SU-DHL-6 (cell line): ENCODE data around the gene PDE4D.

ENCODE experiments used
- H2AFZ ChIP-seq: fragments of 200-600 bp; sonication (generic); 2 replicates; pipeline ENCODE4 v1.6.1; 2014; ENCODE audit warnings: low read depth, mild to moderate bottlenecking, moderate library complexity, mixed read lengths, antibody characterized with exemption, low read length; ENCODE audit not compliant: severe bottlenecking
- H3F3A ChIP-seq: fragments of 200-600 bp; shearing (Covaris generic); 2 replicates; pipeline ENCODE4 v1.6.0; 2016; ENCODE audit warnings: antibody characterized with exemption, mild to moderate bottlenecking; ENCODE audit not compliant: insufficient read depth
- H3K27ac ChIP-seq: fragments of 200-600 bp; sonication (generic); 2 replicates; pipeline ENCODE4 v1.5.1; 2016; ENCODE audit warnings: low read depth, mild to moderate bottlenecking, low read length, moderate library complexity, mixed read lengths
- H3K27me3 ChIP-seq: fragments of 200-600 bp; sonication (generic), shearing (Covaris generic); 2 replicates; pipeline ENCODE4 v1.6.0; 2014; ENCODE audit warnings: mild to moderate bottlenecking, low read length
- H3K36me3 ChIP-seq: fragments of 200-600 bp; sonication (generic); 2 replicates; pipeline ENCODE4 v1.6.1; 2014; ENCODE audit warnings: mild to moderate bottlenecking, low read length, mixed read lengths
- H3K4me2 ChIP-seq: fragments of 300-600, 200-600 bp; shearing (Covaris generic), sonication (generic); 2 replicates; pipeline ENCODE4 v1.6.0; 2014; ENCODE audit warnings: low read length, low read depth, mild to moderate bottlenecking; ENCODE audit not compliant: poor library complexity, severe bottlenecking
- H3K4me3 ChIP-seq: fragments of 200-600 bp; sonication (generic); 2 replicates; pipeline ENCODE4 v1.5.1; 2014; ENCODE audit warnings: antibody characterized with exemption, low read length, mild to moderate bottlenecking, mixed read lengths; ENCODE audit not compliant: insufficient read depth, poor library complexity, severe bottlenecking
- H3K79me2 ChIP-seq: fragments of 200-600 bp; sonication (generic); 2 replicates; pipeline ENCODE4 v1.6.1; 2014; ENCODE audit warnings: mild to moderate bottlenecking, low read length, moderate library complexity; ENCODE audit not compliant: insufficient read depth
- H3K9ac ChIP-seq: fragments of 200-600 bp; sonication (generic); 2 replicates; pipeline ENCODE4 v1.7.0; 2014; ENCODE audit warnings: mild to moderate bottlenecking, low read length
- H3K9me2 ChIP-seq: fragments of 200-600 bp; sonication (generic); replicated peaks from 2 replicates; pipeline ENCODE4 v1.6.1; 2014; ENCODE audit warnings: low read length; ENCODE audit not compliant: insufficient read depth
- H3K9me3 ChIP-seq: fragments of 200-600 bp; sonication (generic); 2 replicates; pipeline ENCODE4 v1.6.1; 2014; ENCODE audit warnings: low read length, mixed read lengths; ENCODE audit not compliant: insufficient read depth
- H4K20me1 ChIP-seq: fragments of 200-600 bp; sonication (generic); 2 replicates; pipeline ENCODE4 v1.6.1; 2014; ENCODE audit warnings: low read depth, mild to moderate bottlenecking, antibody characterized with exemption, low read length, moderate library complexity, mixed read lengths
- EZH2phosphoT487 ChIP-seq: fragments of 200-600 bp; sonication (generic), shearing (Covaris generic); conservative IDR thresholded peaks from 2 replicates; pipeline ENCODE4 v1.6.1; 2018; ENCODE audit warnings: mild to moderate bottlenecking, antibody characterized with exemption, low read length, moderate library complexity, mixed read lengths
- TF ChIP-seq, protein P1 (sequence below): fragments of 200-600 bp; sonication (generic); IDR thresholded peaks from one replicate; pipeline ENCODE4 v1.5.1; 2017; ENCODE audit warnings: antibody characterized with exemption, mild to moderate bottlenecking, low read length, moderate library complexity; ENCODE audit not compliant: insufficient read depth, poor library complexity, severe bottlenecking

PDE4D gene

GRCh38 chr5:59119480-59119879 lies 774.0 kb downstream of the PDE4D start:
- no peak overlapping the region for H3K4me2 ChIP-seq
- H3K27ac ChIP-seq, result no peak overlapping the region
- no peak for TF ChIP-seq EZH2phosphoT487
- TF ChIP-seq, protein P1, sequence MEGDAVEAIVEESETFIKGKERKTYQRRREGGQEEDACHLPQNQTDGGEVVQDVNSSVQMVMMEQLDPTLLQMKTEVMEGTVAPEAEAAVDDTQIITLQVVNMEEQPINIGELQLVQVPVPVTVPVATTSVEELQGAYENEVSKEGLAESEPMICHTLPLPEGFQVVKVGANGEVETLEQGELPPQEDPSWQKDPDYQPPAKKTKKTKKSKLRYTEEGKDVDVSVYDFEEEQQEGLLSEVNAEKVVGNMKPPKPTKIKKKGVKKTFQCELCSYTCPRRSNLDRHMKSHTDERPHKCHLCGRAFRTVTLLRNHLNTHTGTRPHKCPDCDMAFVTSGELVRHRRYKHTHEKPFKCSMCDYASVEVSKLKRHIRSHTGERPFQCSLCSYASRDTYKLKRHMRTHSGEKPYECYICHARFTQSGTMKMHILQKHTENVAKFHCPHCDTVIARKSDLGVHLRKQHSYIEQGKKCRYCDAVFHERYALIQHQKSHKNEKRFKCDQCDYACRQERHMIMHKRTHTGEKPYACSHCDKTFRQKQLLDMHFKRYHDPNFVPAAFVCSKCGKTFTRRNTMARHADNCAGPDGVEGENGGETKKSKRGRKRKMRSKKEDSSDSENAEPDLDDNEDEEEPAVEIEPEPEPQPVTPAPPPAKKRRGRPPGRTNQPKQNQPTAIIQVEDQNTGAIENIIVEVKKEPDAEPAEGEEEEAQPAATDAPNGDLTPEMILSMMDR, result no peak
- H3K9me3 ChIP-seq, result no peaks in the 10 kb centered on the region
- no peaks in the 10 kb centered on the region for H3K27me3 ChIP-seq
- H3F3A ChIP-seq, result no peaks in the 10 kb centered on the region
- no peak overlapping the region for H3K9ac ChIP-seq
- no peaks in the 10 kb centered on the region for H4K20me1 ChIP-seq
- H3K4me3 ChIP-seq, result no peak overlapping the region
- H3K79me2 ChIP-seq, result no peaks in the 10 kb centered on the region
- H3K9me2 ChIP-seq, result no peaks in the 10 kb centered on the region
- no peaks in the 10 kb centered on the region for H3K36me3 ChIP-seq
- H2AFZ ChIP-seq, result no peak overlapping the region

DNA sequence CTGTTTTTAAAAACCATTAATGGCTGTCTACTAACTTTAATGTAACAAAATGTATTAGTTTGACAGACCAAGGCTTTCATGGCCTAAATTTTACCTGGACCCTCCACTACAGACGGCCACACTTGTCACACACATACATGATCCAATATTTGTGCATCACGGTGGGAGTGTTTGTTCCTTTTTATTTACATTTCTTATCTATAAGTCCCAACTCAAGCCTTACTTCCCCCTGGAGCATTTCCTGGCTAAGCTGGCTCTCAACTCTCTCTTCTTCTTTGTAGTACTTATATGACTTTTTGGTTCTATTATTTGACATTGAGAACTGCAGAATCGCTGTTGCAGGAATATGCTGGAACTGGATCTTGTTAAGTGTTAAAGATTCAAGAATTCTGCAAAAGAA lies 776.2 kb downstream of the PDE4D start:
- Histone ChIP-seq H3K79me2 (no peaks in the 10 kb centered on the region), H3K9ac (no peak overlapping the region), H3K27ac (no peak overlapping the region), H3K4me3 (no peak overlapping the region), H3K9me3 (no peaks in the 10 kb centered on the region), H4K20me1 (no peaks in the 10 kb centered on the region), H3K27me3 (no peaks in the 10 kb centered on the region), H3F3A (no peaks in the 10 kb centered on the region), H3K36me3 (no peaks in the 10 kb centered on the region), H3K4me2 (no peak overlapping the region), H2AFZ (no peak overlapping the region), H3K9me2 (no peaks in the 10 kb centered on the region)
- TF ChIP-seq, protein P1, result no peak
- no peak for TF ChIP-seq EZH2phosphoT487

- TF ChIP-seq EZH2phosphoT487, result no peak
- TF ChIP-seq, protein P1, result no peak
- Histone ChIP-seq H3F3A (no peaks in the 10 kb centered on the region), H3K27ac (no peak overlapping the region), H3K4me2 (no peak overlapping the region), H3K9me2 (no peaks in the 10 kb centered on the region), H3K4me3 (no peak overlapping the region), H3K9me3 (no peaks in the 10 kb centered on the region), H3K36me3 (no peaks in the 10 kb centered on the region), H2AFZ (no peak overlapping the region), H3K27me3 (no peaks in the 10 kb centered on the region), H3K9ac (no peak overlapping the region), H3K79me2 (no peaks in the 10 kb centered on the region), H4K20me1 (no peaks in the 10 kb centered on the region)
Measured at GRCh38 chr5:59116231-59116865, 777.2 kb downstream of the PDE4D start.
